DOHH2 (cell line): Measurements from ENCODE around the gene TMEM82.

Experiments used
- H3F3A ChIP-seq: fragments of 200-600 bp; sonication (generic), shearing (Covaris generic); 2 replicates; pipeline ENCODE4 v1.6.0; 2016; ENCODE audit warnings: antibody characterized with exemption, mild to moderate bottlenecking; ENCODE audit not compliant: control insufficient read depth, insufficient read depth
- H3K27ac ChIP-seq: fragments of 200-600 bp; sonication (generic); 2 replicates; pipeline ENCODE4 v1.5.1; 2014; ENCODE audit warnings: low read depth, mild to moderate bottlenecking, low read length, moderate library complexity
- H3K27me3 ChIP-seq: fragments of 200-600 bp; sonication (generic); 2 replicates; pipeline ENCODE4 v1.6.1; 2014; ENCODE audit warnings: mild to moderate bottlenecking, low read length, mixed read lengths; ENCODE audit not compliant: control insufficient read depth
- H3K36me3 ChIP-seq: fragments of 200-600 bp; sonication (generic); 2 replicates; pipeline ENCODE4 v1.6.1; 2014; ENCODE audit warnings: mild to moderate bottlenecking, low read length, moderate library complexity, mixed read lengths; ENCODE audit not compliant: control insufficient read depth
- H3K4me1 ChIP-seq: fragments of 200-600 bp; sonication (generic); 2 replicates; pipeline ENCODE4 v1.6.1; 2014; ENCODE audit warnings: mild to moderate bottlenecking, low read length, mixed read lengths; ENCODE audit not compliant: control insufficient read depth
- H3K4me2 ChIP-seq: fragments of 200-600 bp; sonication (generic); 2 replicates; pipeline ENCODE4 v1.6.0; 2014; ENCODE audit warnings: mild to moderate bottlenecking, low read length, moderate library complexity
- H3K4me3 ChIP-seq: fragments of 200-600 bp; sonication (generic); 2 replicates; pipeline ENCODE4 v1.5.1; 2014; ENCODE audit warnings: mild to moderate bottlenecking, low read length, mixed read lengths
- H3K79me2 ChIP-seq: fragments of 200-600 bp; sonication (generic); 2 replicates; pipeline ENCODE4 v1.6.1; 2014; ENCODE audit warnings: mild to moderate bottlenecking, low read length, mixed read lengths; ENCODE audit not compliant: control insufficient read depth
- H3K9me2 ChIP-seq: fragments of 200-600 bp; sonication (generic); replicated peaks from 2 replicates; pipeline ENCODE4 v1.6.1; 2014; ENCODE audit warnings: mild to moderate bottlenecking, low read length, mixed read lengths; ENCODE audit not compliant: control insufficient read depth
- H3K9me3 ChIP-seq: fragments of 200-600 bp; sonication (generic); 2 replicates; pipeline ENCODE4 v1.6.1; 2014; ENCODE audit warnings: antibody characterized with exemption, low read length, mixed read lengths; ENCODE audit not compliant: control insufficient read depth, insufficient read depth
- H4K20me1 ChIP-seq: fragments of 200-600 bp; sonication (generic); 2 replicates; pipeline ENCODE4 v1.6.0; 2014; ENCODE audit warnings: low read depth, mild to moderate bottlenecking, antibody characterized with exemption, low read length, moderate library complexity; ENCODE audit not compliant: control insufficient read depth, insufficient read depth
- EZH2phosphoT487 ChIP-seq: fragments of 200-600 bp; sonication (generic); IDR thresholded peaks from 2 replicates; pipeline ENCODE4 v1.6.1; 2017; ENCODE audit warnings: borderline replicate concordance, mild to moderate bottlenecking, antibody characterized with exemption, low read length, moderate library complexity, mixed read lengths
- TF ChIP-seq, protein P1 (sequence below): fragments of 200-600 bp; sonication (generic); IDR thresholded peaks from one replicate; pipeline ENCODE4 v1.5.1; 2014; ENCODE audit warnings: antibody characterized with exemption, mild to moderate bottlenecking, low read depth, low read length; ENCODE audit not compliant: poor library complexity, severe bottlenecking

TMEM82 gene

DNA sequence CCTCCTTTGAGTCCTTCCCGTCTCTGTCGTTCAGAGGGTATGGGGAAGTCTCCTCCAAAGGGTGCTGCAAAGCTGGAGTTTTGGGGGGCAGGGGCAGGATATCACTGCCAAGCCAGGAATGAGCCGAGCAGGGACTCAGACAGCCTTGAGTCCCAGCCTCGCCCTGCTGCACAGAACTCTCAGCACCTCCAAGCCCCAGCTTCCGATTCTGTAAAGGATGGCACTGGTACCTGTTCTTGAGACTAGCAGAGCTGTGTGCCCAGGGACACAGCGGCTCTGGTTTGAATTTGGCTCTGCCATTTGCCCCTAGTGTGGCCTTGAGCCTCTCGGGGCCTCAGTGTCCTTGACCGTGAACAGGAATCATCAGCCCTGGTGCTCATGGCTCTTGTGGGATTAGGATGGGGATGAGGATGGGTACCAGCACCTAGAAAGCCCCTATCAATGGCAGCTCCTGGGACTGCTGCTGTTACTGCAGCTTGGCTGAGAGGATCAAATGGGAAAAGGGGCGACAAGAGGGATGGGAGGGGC lies 14.8 kb downstream of the TMEM82 start:
- H3K4me1 ChIP-seq: no peaks in the 10 kb centered on the region
- no peak overlapping the region for H3K4me2 ChIP-seq
- no peaks in the 10 kb centered on the region for H4K20me1 ChIP-seq
- H3K4me3 ChIP-seq: no peak overlapping the region
- H3F3A ChIP-seq: no peaks in the 10 kb centered on the region
- TF ChIP-seq, protein P1, sequence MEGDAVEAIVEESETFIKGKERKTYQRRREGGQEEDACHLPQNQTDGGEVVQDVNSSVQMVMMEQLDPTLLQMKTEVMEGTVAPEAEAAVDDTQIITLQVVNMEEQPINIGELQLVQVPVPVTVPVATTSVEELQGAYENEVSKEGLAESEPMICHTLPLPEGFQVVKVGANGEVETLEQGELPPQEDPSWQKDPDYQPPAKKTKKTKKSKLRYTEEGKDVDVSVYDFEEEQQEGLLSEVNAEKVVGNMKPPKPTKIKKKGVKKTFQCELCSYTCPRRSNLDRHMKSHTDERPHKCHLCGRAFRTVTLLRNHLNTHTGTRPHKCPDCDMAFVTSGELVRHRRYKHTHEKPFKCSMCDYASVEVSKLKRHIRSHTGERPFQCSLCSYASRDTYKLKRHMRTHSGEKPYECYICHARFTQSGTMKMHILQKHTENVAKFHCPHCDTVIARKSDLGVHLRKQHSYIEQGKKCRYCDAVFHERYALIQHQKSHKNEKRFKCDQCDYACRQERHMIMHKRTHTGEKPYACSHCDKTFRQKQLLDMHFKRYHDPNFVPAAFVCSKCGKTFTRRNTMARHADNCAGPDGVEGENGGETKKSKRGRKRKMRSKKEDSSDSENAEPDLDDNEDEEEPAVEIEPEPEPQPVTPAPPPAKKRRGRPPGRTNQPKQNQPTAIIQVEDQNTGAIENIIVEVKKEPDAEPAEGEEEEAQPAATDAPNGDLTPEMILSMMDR: no peak
- no peak; the same call in 1 of the 2 replicates for TF ChIP-seq EZH2phosphoT487
- H3K79me2 ChIP-seq: no peaks in the 10 kb centered on the region
- no peaks in the 10 kb centered on the region for H3K9me2 ChIP-seq
- H3K27ac ChIP-seq: no peak overlapping the region
- H3K36me3 ChIP-seq: no peaks in the 10 kb centered on the region
- no peaks in the 10 kb centered on the region for H3K9me3 ChIP-seq
- H3K27me3 ChIP-seq: peaks cover 48% of the 10 kb centered on the region

DNA sequence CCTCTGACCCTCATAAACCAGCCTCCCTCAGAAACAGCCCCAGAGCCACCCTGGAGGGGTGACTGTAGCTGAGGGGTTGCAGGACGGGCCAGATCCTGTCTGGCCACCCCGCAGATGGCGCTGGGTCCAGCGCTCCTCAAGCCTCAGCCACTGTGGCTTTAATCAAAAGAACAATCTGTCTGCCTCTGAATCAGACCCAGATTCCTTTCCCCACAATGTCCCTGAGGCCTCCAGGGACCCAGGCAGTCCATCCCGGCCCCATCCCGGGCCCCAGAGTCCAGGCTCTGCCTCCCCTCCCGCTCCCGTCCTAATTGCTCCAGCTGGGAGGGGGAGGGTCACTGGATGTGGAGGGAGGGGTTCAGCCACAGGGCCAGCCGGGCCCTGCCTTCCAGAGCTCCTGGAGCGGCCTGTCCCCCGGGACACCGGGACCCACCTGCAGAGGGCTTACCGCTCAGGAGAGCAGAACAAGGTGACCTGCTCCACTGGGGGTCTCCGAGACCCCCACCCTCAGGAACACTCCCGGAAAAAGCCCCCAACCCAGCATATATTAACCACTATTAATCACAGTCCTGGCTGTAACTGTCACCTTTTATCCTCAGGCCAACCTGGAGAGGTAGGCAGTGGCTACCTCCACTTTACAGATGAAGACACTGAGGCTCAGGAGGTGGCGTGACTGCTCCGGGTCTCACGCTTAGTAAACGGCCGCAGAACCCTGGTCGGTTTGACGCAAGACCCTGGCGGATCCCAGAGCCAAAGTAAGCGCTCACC lies 15.5 kb downstream of the TMEM82 start:
- Histone ChIP-seq H3K9me3 (no peaks in the 10 kb centered on the region), H4K20me1 (no peaks in the 10 kb centered on the region), H3K9me2 (no peaks in the 10 kb centered on the region), H3K27ac (no peak overlapping the region), H3K79me2 (no peaks in the 10 kb centered on the region), H3F3A (no peaks in the 10 kb centered on the region), H3K36me3 (no peaks in the 10 kb centered on the region), H3K4me3 (no peak overlapping the region), H3K4me1 (no peaks in the 10 kb centered on the region), H3K27me3 (peaks cover 48% of the 10 kb centered on the region), H3K4me2 (no peak overlapping the region)
- TF ChIP-seq EZH2phosphoT487: peak; percentile 76
- TF ChIP-seq, protein P1: no peak

DNA sequence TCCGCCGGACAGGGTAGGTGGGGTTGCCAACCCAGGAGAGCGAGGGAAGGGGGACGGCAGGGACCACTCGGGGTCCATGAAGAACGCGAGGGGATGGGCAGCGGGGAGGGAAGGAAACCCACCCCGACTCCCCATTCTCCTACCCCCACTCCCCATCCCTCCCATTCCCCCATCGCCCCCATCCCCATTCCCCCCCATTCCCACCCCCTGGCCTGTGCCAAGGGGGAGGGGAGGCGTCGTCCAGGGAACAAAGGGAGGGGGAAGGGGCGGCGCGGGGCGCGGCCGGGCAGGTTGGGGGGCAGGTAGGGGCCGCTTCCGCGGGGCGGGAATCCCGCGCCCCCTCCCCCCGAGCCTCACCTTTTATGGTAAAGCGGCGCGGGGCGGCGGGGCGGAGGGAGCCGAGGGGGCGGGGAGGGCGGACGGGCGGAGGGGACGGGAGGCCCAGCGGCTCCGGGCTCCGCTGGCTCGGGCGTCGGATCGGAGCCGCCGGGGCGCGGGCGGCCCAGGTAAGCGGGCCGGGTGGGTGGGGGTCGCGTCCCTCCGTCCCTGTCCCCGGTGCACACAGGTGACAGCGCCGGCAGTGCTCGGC lies 16.1 kb downstream of the TMEM82 start, which contains the start of gene FBLIM1:
FBLIM1 (plus strand) TSS at position 453 of the 589 bp plus-strand sequence. CDS start 6,189 bp downstream, outside the sequence.
- no peaks in the 10 kb centered on the region for H3K9me3 ChIP-seq
- H3K4me1 ChIP-seq: no peaks in the 10 kb centered on the region
- H3F3A ChIP-seq: no peaks in the 10 kb centered on the region
- H3K9me2 ChIP-seq: no peaks in the 10 kb centered on the region
- H4K20me1 ChIP-seq: no peaks in the 10 kb centered on the region
- no peaks in the 10 kb centered on the region for H3K36me3 ChIP-seq
- no peaks in the 10 kb centered on the region for H3K79me2 ChIP-seq
- no peak within 1 kb of the TSS for H3K4me3 ChIP-seq
- TF ChIP-seq EZH2phosphoT487: no peak
- TF ChIP-seq, protein P1: no peak
- H3K27me3 ChIP-seq: peaks cover 48% of the 10 kb centered on the region
- no peak within 1 kb of the TSS for H3K4me2 ChIP-seq
- H3K27ac ChIP-seq: no peak within 1 kb of the TSS
